MM.1S (cell line): ENCODE results near the gene TRNP1.

Experiments used
- CTCF ChIP-seq: fragments of 300-600 bp; sonication (generic); IDR thresholded peaks from 2 replicates; pipeline ENCODE4 v1.5.1; 2016; ENCODE audit warnings: antibody characterized with exemption, low read length, mixed read lengths
- EZH2 ChIP-seq: fragments of 300-600 bp; sonication (generic); optimal IDR thresholded peaks from 2 replicates; pipeline ENCODE3; 2017; ENCODE audit warnings: low read depth, mild to moderate bottlenecking, antibody characterized with exemption, low read length, mixed read lengths

DNA sequence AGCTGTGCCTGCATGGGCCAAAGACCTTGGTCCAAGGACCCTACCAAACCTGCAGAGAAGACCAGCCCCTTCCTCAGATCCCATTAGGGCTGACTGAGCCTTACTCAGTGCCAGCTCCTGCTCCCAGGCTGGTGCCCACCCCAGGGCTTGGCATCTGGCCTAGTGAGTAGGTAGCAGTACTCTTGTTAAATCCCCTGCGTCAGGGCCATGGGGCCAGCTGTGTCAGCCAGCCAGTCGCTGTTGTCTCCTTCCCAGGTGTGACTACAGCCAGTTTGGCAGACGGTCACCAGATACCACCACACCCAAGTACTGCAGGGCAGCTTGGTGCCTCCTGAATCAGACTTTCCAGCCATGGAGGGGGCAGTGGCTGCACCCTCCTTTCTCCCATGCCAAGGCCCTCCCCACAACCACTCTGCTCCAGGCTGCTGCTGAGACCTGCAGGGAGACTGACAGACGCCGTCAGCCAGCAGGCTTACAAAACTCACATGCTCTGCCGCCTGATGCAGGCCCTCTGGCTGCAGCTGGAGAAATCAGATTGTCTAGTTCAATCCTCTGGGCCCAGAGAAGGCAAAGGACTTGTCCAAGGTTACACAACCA is 16.2 kb downstream of the TRNP1 start:
- TF ChIP-seq EZH2 (no peak), CTCF (no peak)
